ENCODE results near the gene MRPL43. TPM values are rescaled to one million over a fixed set of nuclear protein-coding genes. Genes with fewer than 3 reads are reported as not detected.
A peak's percentile ranks its signal among the peaks of the same experiment; 100 is the strongest.
"Not testable (repeated sequence)": the region's sequence is repeated elsewhere in the genome, so short reads cannot be mapped to it uniquely, and the experiment has no call there.

Gene MRPL43
- total RNA-seq: 61.0 TPM
- polyA plus RNA-seq (ENCODE audit: insufficient read depth in 1 of 8, insufficient read length in 8 of 8, low replicate concordance in 1 of 8): 10 to 100 TPM; 63.4 to 94.4 (median 69.4) TPM
- long read RNA-seq, donor 1, transcript MRPL43-203 (3 exons, 1,010 nt): major isoform, 10 of 20 reads
- long read RNA-seq, donor 1, transcript MRPL43-201 (5 exons, 747 nt): minor isoform, 6 of 20 reads
- long read RNA-seq, donor 1, partial matches to known transcripts: 0 of 20 reads
- long read RNA-seq, donor 1, other reads (novel, unspliced or antisense): 0 of 20 reads
- long read RNA-seq, donor 2, partial matches to known transcripts: 0 of 4 reads
- long read RNA-seq, donor 2, other reads (novel, unspliced or antisense): 0 of 4 reads
- long read RNA-seq, donor 3, transcript MRPL43-201 (5 exons, 747 nt): major isoform, 18 of 44 reads
- long read RNA-seq, donor 3, transcript MRPL43-209 (6 exons, 727 nt): minor isoform, 5 of 44 reads
- long read RNA-seq, donor 3, transcript MRPL43-203 (3 exons, 1,010 nt): minor isoform, 16 of 44 reads
- long read RNA-seq, donor 3, partial matches to known transcripts: 0 of 44 reads
- long read RNA-seq, donor 3, other reads (novel, unspliced or antisense): 0 of 44 reads
- long read RNA-seq, donor 4, transcript MRPL43-201 (5 exons, 747 nt): minor isoform, 5 of 43 reads
- long read RNA-seq, donor 4, transcript MRPL43-203 (3 exons, 1,010 nt): major isoform, 22 of 43 reads
- long read RNA-seq, donor 4, partial matches to known transcripts: 0 of 43 reads
- long read RNA-seq, donor 4, other reads (novel, unspliced or antisense): 0 of 43 reads
- long read RNA-seq, donor 5, transcript MRPL43-203 (3 exons, 1,010 nt): major isoform, 61 of 81 reads
- long read RNA-seq, donor 5, transcript MRPL43-201 (5 exons, 747 nt): minor isoform, 6 of 81 reads
- long read RNA-seq, donor 5, transcript MRPL43-206 (4 exons, 866 nt): minor isoform, 5 of 81 reads
- long read RNA-seq, donor 5, partial matches to known transcripts: 0 of 81 reads
- long read RNA-seq, donor 5, other reads (novel, unspliced or antisense): 0 of 81 reads
- long read RNA-seq, donor 6, transcript MRPL43-213 (2 exons, 897 nt): minor isoform, 6 of 82 reads
- long read RNA-seq, donor 6, transcript MRPL43-201 (5 exons, 747 nt): minor isoform, 5 of 82 reads
- long read RNA-seq, donor 6, transcript MRPL43-203 (3 exons, 1,010 nt): major isoform, 66 of 82 reads
- long read RNA-seq, donor 6, partial matches to known transcripts: 0 of 82 reads
- long read RNA-seq, donor 6, other reads (novel, unspliced or antisense): 0 of 82 reads
- long read RNA-seq, donor 7, transcript MRPL43-203 (3 exons, 1,010 nt): major isoform, 27 of 65 reads
- long read RNA-seq, donor 7, transcript MRPL43-201 (5 exons, 747 nt): minor isoform, 9 of 65 reads
- long read RNA-seq, donor 7, partial matches to known transcripts: 15 of 65 reads
- long read RNA-seq, donor 7, other reads (novel, unspliced or antisense): 0 of 65 reads
- long read RNA-seq, donor 8, transcript MRPL43-203 (3 exons, 1,010 nt): major isoform, 26 of 55 reads
- long read RNA-seq, donor 8, partial matches to known transcripts: 23 of 55 reads
- long read RNA-seq, donor 8, other reads (novel, unspliced or antisense): 0 of 55 reads
- long read RNA-seq, donor 9, transcript MRPL43-203 (3 exons, 1,010 nt): major isoform, 20 of 28 reads
- long read RNA-seq, donor 9, partial matches to known transcripts: 0 of 28 reads
- long read RNA-seq, donor 9, other reads (novel, unspliced or antisense): 0 of 28 reads
- long read RNA-seq, donor 10, transcript MRPL43-201 (5 exons, 747 nt): minor isoform, 14 of 76 reads
- long read RNA-seq, donor 10, transcript MRPL43-203 (3 exons, 1,010 nt): major isoform, 39 of 76 reads
- long read RNA-seq, donor 10, partial matches to known transcripts: 11 of 76 reads
- long read RNA-seq, donor 10, other reads (novel, unspliced or antisense): 0 of 76 reads
- long read RNA-seq, donor 11, transcript MRPL43-203 (3 exons, 1,010 nt): major isoform, 28 of 42 reads
- long read RNA-seq, donor 11, partial matches to known transcripts: 0 of 42 reads
- long read RNA-seq, donor 11, other reads (novel, unspliced or antisense): 0 of 42 reads

- peak within 1 kb of the TSS; percentile 84 for H3K4me3 ChIP-seq (ENCODE audit: low read length)
- peak; percentile 91 for DNase-seq
- H3K27ac ChIP-seq (ENCODE audit: low read length): peak within 1 kb of the TSS; percentile 40
- under 1% methylated on average over 74 of the region's 75 CpGs for WGBS (ENCODE audit: insufficient coverage)
- H3K27me3 ChIP-seq (ENCODE audit: control insufficient read depth, insufficient read depth, low read length): no peaks in the 10 kb centered on the region
- H3K9me3 ChIP-seq (replicated peaks; ENCODE audit: control insufficient read depth, low read depth, low read length): no peaks in the 10 kb centered on the region
- H3K4me1 ChIP-seq (ENCODE audit: control insufficient read depth, insufficient read depth, low read length): peaks cover 20% of the 10 kb centered on the region
- H3K36me3 ChIP-seq (ENCODE audit: control insufficient read depth, insufficient read depth, low read length): peaks cover 64% of the 10 kb centered on the region
Observed at GRCh38 chr10:100986952-100987684, at the start of gene MRPL43, which contains the start of gene TWNK. Gene MRPL43, minus strand, starts transcription at chr10:100987497. Its CDS starts 54 bp downstream, at chr10:100987443. Gene TWNK, plus strand, starts transcription at chr10:100987543. Its CDS starts 668 bp downstream, at chr10:100988211.

GRCh38 chr10:101036726-101037125, 49.4 kb upstream of the MRPL43 start:
- no peak for DNase-seq
- Histone ChIP-seq H3K9me3 (replicated peaks; ENCODE audit: control insufficient read depth, low read depth, low read length) (no peaks in the 10 kb centered on the region), H3K36me3 (ENCODE audit: control insufficient read depth, insufficient read depth, low read length) (peaks cover 49% of the 10 kb centered on the region), H3K27me3 (ENCODE audit: control insufficient read depth, insufficient read depth, low read length) (no peaks in the 10 kb centered on the region), H3K27ac (ENCODE audit: low read length) (no peak overlapping the region), H3K4me3 (ENCODE audit: low read length) (no peak overlapping the region), H3K4me1 (ENCODE audit: control insufficient read depth, insufficient read depth, low read length) (peaks cover 25% of the 10 kb centered on the region)
- WGBS (ENCODE audit: insufficient coverage): 92% methylated on average over 2 of the region's 7 CpGs

GRCh38 chr10:101035916-101036702, 48.8 kb upstream of the MRPL43 start:
- Histone ChIP-seq H3K36me3 (ENCODE audit: control insufficient read depth, insufficient read depth, low read length) (peaks cover 49% of the 10 kb centered on the region), H3K4me1 (ENCODE audit: control insufficient read depth, insufficient read depth, low read length) (peaks cover 25% of the 10 kb centered on the region), H3K27me3 (ENCODE audit: control insufficient read depth, insufficient read depth, low read length) (no peaks in the 10 kb centered on the region), H3K9me3 (replicated peaks; ENCODE audit: control insufficient read depth, low read depth, low read length) (no peaks in the 10 kb centered on the region), H3K4me3 (ENCODE audit: low read length) (no peak overlapping the region), H3K27ac (ENCODE audit: low read length) (no peak overlapping the region)
- no peak for DNase-seq
- WGBS (ENCODE audit: insufficient coverage): 74% methylated on average over 5 of the region's 10 CpGs

GRCh38 chr10:101035314-101035713, 48.0 kb upstream of the MRPL43 start:
- H3K27ac ChIP-seq (ENCODE audit: low read length): no peak overlapping the region
- H3K4me1 ChIP-seq (ENCODE audit: control insufficient read depth, insufficient read depth, low read length): peaks cover 29% of the 10 kb centered on the region
- H3K4me3 ChIP-seq (ENCODE audit: low read length): no peak overlapping the region
- 66% methylated on average over 6 of the region's 7 CpGs for WGBS (ENCODE audit: insufficient coverage)
- H3K27me3 ChIP-seq (ENCODE audit: control insufficient read depth, insufficient read depth, low read length): peaks cover 1% of the 10 kb centered on the region
- H3K9me3 ChIP-seq (replicated peaks; ENCODE audit: control insufficient read depth, low read depth, low read length): no peaks in the 10 kb centered on the region
- H3K36me3 ChIP-seq (ENCODE audit: control insufficient read depth, insufficient read depth, low read length): peaks cover 49% of the 10 kb centered on the region
- no peak for DNase-seq

- peaks cover 38% of the 10 kb centered on the region for H3K4me1 ChIP-seq (ENCODE audit: control insufficient read depth, insufficient read depth, low read length)
- not testable (repeated sequence) for H3K27me3 ChIP-seq (ENCODE audit: control insufficient read depth, insufficient read depth, low read length); H3K4me3 ChIP-seq (ENCODE audit: low read length); H3K27ac ChIP-seq (ENCODE audit: low read length); H3K9me3 ChIP-seq (replicated peaks; ENCODE audit: control insufficient read depth, low read depth, low read length); DNase-seq
- 86% methylated on average over 4 of the region's 4 CpGs for WGBS (ENCODE audit: insufficient coverage)
- peaks cover 46% of the 10 kb centered on the region for H3K36me3 ChIP-seq (ENCODE audit: control insufficient read depth, insufficient read depth, low read length)
Observed at GRCh38 chr10:101034404-101034803, 47.1 kb upstream of the MRPL43 start.

GRCh38 chr10:101033276-101033675, 46.0 kb upstream of the MRPL43 start:
- Histone ChIP-seq H3K4me3 (ENCODE audit: low read length) (peak overlapping the region; percentile 84), H3K4me1 (ENCODE audit: control insufficient read depth, insufficient read depth, low read length) (peaks cover 46% of the 10 kb centered on the region), H3K27ac (ENCODE audit: low read length) (peak overlapping the region; percentile 97), H3K9me3 (replicated peaks; ENCODE audit: control insufficient read depth, low read depth, low read length) (no peaks in the 10 kb centered on the region), H3K36me3 (ENCODE audit: control insufficient read depth, insufficient read depth, low read length) (peaks cover 35% of the 10 kb centered on the region), H3K27me3 (ENCODE audit: control insufficient read depth, insufficient read depth, low read length) (peaks cover 16% of the 10 kb centered on the region)
- WGBS (ENCODE audit: insufficient coverage): no CpG with 5 or more reads among the region's 3 CpGs
- no peak for DNase-seq

GRCh38 chr10:101032637-101033224, 45.4 kb upstream of the MRPL43 start:
- peak overlapping the region; percentile 97 for H3K27ac ChIP-seq (ENCODE audit: low read length)
- H3K36me3 ChIP-seq (ENCODE audit: control insufficient read depth, insufficient read depth, low read length): peaks cover 30% of the 10 kb centered on the region
- H3K4me3 ChIP-seq (ENCODE audit: low read length): peak overlapping the region; percentile 84
- H3K4me1 ChIP-seq (ENCODE audit: control insufficient read depth, insufficient read depth, low read length): peaks cover 48% of the 10 kb centered on the region
- H3K9me3 ChIP-seq (replicated peaks; ENCODE audit: control insufficient read depth, low read depth, low read length): no peaks in the 10 kb centered on the region
- whole genome bisulfite sequencing (ENCODE audit: insufficient coverage): 20% methylated on average over 4 of the region's 6 CpGs
- peak; percentile 91 for DNase-seq
- H3K27me3 ChIP-seq (ENCODE audit: control insufficient read depth, insufficient read depth, low read length): peaks cover 18% of the 10 kb centered on the region
